Stimulated activated CD4-positive, alpha-beta T cell treated with anti-CD3 and anti-CD28 coated beads, Interleukin-1b, Interleukin-23, amount 100 ng/mL, for 48 hours (primary cell): ENCODE measurements around the gene REPS1.
A peak's percentile ranks its signal among the peaks of the same experiment; 100 is the strongest.
"Not testable (repeated sequence)": the region's sequence is repeated elsewhere in the genome, so short reads cannot be mapped to it uniquely, and the experiment has no call there.

Experiments
- DNase-seq: peaks from one replicate; pipeline ENCODE4 v3.0.0-alpha.2; 2020

The REPS1 gene

DNA sequence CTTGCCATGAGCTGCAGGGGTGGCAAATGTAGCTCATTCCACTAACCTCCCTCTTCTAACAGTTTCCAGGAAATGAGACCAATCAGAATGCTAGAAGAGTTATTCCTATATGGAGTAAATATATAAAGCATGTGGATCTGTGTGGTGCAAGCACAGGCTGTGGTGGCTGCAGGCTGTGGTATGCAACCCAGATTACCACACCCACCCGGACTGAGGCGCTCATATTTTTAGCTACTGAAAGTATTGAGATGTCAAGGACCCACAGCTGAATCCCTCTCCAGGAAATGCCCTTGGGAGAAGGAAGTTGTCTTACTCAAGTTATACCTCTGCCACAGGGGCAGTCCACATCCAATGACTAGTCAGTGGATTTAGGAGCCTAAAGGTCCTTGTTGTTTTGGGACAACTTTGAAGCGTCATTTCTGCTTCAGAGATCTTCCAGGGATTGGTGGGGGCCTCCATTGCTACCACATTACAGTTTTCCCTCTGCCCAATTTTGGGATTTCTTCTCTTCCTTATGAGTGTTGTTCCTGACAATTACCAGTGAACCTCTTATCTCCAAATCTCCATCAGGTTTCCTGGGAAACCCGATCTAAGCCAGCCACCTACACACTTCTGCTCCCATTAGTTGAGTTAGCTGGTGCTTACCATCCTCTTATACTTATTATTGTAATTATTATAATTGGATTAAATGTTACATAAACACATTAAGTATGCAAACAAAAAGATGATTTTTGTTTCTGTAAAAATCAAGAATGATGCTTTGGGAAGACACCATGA, 12.1 kb upstream of the REPS1 start:
- DNase-seq, result no peak

DNA sequence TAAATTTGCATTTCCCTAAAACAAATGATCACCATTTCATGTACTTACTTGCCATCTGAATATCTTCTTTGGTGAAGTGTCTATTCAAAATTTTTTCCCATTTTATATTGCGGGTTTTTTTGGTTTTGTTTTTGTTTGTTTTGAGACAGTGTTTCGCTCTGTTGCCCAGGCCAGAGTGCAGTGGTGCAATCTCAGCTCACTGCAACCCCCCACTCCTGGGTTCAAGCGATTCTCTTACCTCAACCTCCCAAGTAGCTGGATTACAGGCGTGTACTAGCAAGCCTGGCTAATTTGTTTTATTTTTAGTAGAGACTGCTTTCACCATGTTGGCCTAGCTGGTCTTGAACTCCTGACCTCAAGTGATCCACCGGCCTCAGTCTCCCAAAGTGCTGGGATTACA, 9.1 kb upstream of the REPS1 start:
- DNase-seq, result no peak

DNA sequence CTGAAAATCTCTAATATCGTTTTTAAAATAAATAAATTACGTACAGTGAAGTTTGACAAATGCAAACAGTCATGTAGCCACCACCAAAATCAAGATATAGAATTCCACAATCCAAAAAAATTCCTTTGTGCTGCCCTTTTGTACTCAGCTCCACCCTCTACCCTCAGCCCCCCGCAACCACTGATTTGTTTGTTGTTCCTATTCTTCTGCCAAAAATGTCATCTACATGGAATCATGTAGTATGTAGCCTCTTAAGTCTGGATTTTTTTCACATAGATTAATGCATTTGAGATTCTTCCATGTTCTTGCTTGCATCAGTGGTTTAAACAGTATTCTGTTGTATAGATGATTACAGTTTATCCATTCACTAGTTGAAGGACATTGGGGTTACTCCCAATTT, 8.5 kb upstream of the REPS1 start:
- no peak for DNase-seq

DNA sequence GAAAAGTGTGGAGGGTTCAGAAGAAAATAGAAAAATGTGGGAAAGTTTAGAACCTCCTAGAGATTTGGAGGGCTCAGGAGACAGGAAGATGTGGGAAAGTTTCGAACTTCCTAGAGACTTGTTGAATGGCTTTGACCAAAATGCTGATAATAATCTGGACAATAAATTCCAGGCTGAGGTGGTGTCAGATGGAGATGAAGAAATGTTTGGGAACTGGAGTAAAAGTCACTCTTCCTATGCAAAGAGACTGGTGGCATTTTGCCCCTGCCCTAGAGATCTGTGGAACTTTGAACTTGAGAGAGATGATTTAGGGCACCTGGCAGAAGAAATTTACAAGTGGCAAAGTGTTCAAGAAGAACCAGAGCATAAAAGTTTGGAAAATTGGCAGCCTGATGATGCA, 5.4 kb upstream of the REPS1 start:
- DNase-seq, result not testable (repeated sequence)

DNA sequence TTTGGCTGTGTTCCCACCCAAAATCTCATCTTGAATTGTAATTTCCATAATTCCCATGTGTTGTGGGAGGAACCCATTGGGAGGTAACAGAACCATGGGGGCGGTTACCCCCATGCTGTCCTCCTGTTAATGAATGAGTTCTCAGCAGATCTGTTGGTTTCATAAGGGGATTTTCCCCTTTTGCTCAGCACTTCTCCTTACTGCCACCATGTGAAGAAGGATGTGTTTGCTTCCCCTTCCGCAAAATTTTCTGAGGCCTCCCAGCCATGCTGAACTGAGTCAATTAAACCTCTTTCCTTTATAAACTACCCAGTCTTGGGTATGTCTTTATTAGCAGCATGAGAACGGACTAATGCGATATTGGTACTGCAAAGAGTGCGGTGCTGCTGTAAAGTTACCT, 4.9 kb upstream of the REPS1 start:
- DNase-seq, result not testable (repeated sequence)

DNA sequence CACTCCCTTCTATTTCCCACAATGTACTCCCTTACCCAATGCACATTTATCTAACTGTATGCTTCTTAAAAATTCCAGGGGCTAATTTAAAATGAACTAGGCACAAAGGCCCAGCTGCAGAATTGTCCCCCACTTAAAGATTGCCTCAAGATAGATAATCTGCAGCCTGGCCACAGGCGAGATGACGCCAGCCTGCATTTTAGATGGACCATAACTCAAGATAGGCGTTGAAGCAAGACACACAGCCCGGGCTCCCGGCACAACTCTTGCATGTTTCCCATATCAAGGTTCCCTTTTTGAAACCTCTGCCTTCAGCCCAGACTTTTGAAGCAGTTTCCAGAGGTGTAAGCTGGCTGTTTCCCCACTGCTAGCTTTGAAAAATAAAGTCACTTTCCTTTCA, 3.2 kb upstream of the REPS1 start:
- DNase-seq, result no peak

DNA sequence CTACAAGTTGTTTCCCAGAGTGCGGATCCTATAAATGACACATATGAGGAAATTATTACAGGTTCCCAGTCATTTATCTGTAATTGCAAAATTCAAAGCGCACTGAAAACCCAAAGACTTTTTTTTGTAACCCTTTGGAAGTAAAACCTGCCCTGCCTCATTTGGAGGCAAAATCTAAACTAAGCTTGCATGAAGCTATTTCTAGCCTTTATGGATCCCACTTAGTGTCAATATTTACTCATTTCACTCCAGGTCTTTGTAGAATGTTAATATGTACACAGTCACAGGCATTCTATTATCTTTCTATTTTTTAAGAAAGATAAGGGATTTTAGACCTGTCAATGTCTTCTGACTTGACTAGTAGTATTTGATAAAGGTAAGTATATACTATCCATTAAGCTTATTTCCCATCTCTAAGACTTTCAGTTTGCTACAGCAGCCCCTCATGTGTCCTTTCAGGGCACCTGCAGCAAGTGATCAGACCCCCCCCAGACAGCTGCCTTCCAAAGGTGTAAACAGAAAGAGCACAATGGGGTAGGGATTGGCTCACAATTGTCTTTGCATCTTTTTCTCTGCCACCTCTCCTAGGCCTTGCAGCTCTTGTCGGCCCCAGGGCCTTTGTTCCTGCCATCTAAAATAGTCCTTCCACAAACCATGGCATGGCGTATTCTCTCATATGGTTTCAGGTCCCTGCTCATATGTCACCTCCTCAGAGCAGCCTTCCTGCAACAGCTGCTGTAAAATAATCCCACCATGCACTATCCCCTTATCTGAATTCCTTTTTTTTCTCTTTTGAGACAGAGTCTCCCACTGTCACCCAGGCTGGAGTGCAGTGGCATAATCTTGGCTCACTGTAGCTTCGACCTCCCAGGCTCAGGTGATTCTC, 1.3 kb upstream of the REPS1 start:
- no peak for DNase-seq

DNA sequence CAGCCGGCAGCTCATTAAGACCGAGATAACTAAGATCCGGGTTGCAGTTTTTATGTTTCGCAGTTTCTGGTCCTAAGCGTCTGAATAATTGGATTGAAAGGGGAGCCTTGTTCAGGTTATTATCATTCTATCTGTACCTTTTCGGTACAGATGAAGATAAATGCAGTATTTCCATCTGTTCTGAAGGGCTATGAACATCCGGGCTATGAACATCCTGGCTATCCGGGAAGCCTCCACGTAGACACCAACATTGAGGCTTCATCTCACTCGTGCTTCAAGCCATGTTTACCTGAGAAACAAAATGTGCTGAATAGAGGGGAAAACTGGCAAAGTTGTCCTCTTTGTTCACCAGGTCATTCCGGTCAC, 399 bp upstream of the REPS1 start:
- DNase-seq, result no peak

DNA sequence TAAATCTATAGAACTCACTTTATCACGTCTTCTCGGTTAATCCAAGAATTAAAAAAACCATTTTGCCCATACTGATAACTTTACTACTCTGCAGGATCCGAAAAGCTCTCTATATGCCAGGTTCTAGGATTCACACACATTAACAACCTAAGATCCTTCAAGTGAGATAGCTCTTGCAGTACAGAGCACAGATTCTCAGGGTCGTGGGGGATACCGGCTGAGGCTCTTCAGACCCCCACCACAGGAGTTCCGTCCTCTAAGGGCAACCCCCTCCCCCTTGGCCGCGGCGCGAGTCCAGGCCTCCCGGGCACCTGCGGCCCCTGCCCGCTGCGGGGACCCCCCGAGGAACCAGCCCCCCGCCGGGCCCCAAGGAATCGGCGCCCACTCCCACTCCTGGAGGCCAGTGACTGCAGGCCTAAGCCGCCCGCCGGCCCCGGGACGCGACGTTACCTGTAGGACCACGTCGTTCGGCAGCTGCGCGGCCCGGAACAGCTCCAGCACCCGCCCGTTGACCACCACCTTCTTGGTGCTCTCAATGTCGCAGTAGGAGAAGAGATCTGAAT, 892 bp downstream of the REPS1 start:
- no peak for DNase-seq

DNA sequence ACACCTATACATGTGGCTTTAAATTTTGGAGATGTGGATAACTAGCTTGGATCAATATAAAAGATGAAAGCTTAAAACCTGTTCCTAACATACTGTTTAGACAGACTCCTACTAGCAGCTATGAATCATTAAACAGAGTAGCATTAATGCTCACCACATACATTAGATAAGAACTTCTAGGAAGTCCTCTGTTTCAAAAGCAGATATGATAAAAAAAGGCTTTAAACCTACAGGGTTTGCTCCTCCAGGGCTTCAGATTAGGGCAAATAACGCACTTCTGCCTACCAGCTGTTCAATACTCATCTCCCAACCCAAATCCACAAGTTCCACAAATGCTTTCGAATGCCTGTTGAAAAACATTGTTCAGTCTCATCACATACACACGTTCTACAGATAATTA, 1.5 kb downstream of the REPS1 start:
- DNase-seq, result no peak

DNA sequence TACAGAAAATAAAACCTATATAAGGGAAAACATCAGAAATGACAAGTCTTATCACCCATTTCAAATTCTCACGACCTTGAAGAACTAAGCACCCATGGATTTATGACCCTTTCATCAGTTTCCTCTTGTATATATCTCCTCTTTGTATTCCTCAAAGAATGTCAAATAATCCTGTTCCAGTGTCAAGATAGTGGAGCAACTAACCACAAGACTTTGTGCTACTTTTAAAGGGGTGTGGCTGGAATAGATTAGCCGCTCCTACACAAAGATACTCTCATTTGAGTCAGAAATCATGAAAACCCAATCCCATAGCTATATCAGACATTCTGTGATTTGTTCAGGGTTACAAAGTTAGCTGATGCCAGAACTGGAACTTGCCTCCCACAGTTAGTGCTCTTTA, 6.6 kb downstream of the REPS1 start:
- no peak for DNase-seq

DNA sequence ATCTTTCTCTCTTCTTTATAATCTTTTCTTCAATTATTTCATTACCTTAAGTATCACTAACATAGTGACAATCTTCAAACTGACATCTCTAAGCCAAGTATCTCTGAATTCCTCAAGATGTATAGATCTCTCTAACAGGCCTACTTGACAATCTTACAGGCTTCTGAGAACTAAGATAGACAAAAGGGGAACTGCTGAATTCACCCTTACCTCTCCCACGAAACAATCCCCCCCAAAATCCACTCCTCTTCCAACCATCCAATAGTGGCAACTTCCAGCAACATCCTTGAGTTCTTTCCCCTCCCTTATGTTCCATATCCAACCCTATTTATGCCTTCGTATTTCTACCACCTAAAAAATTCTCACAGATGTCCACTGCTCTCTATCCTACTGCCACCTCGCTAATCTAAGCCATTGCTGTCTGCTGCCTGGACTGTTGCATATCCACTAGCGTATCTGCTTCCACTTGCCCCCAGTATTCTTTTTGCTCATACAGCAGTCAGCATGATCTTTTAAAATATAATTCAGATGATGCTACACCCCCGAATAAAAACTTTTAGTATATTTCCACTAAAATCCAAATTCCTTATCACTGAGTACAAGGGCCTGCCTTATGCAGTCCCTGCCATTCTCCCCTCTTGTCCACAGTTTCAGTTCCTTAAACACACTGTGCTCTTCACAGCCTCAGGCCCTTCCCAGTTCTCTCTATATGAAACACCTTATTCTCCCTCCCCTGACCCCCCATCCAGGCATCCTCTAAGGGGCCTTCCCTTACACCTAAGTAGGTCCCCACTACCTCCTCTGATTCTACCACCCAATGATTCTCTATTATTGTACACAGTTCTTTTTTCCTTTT, 8.0 kb downstream of the REPS1 start:
- DNase-seq, result no peak

DNA sequence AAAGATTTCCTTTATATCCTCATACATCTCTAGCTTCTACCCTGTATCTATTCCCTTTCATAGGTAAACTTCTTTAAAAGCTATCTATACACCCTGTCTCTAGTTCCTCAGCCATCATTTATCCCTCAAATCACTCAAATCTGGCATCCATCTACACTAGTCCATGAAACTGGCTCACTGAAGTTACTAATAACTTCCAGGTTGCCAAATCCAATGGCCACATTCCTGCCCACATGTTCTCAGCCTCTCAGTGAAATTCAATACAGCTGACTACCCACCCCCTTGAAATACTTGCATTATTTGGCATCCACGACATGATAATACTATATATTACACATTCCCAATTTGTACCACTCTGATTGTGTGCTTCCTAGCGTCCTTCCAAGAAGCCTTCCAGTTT, 8.7 kb downstream of the REPS1 start:
- no peak for DNase-seq

DNA sequence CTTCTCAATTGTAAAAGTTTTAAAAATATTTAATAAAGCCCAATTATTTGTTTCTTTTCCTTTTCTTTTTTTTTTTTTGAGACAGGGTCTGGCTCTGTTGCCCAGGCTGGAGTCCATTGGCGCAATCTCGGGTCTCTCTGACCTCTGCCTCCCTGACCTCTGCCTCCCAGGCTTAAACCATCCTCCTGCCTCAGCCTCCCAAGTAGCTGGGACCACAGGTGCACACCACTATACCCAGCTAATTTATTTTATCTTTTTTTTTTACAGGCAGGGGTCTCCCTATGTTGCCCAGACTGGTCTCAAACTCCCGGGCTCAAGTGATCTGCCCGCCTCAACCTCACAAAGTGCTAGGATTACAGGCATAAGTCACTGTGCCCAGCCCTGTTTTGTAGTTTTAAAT, 9.8 kb downstream of the REPS1 start:
- DNase-seq, result no peak

DNA sequence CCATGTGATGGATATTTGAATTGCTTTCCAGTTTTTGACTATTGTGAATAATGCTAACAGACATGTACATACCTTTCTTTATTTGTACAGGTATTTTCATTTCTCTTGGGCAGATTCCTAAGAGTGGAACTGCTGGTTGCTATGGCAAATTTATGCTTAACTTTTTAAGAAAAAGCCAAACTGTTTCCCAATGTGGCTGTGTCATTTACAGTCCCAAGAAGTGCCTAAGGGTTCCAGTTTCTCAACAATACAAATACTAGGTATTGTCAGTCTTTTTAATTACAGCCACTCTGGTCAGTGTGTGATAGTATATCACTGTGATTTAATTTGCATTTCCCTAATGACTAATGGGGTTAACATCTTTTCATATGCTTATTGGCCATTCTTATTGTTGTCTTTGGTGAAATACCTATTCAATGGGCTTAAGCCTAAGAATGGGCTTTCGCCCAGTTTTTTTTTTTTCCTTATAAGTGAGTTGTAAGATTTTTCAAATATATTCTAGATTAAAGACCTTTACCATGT, 10.3 kb downstream of the REPS1 start:
- DNase-seq, result no peak

DNA sequence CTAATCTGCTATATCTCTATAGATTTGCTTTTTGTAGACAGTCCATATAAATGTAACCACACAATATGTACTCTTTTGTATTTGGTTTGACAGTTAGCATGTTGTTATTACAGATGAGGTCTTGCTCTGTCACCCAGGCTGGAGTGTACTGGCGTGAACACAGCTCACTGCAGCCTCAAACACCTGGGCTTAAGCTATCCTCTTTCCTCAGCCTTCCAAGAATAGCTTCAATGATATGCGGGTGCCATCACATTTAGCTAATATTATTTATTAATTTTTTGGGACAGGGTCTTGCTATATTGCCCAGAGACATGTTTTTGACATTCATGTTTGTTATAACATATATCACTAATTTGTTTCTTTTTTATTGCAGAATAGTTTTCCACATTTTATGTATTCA, 10.8 kb downstream of the REPS1 start:
- DNase-seq, result no peak

DNA sequence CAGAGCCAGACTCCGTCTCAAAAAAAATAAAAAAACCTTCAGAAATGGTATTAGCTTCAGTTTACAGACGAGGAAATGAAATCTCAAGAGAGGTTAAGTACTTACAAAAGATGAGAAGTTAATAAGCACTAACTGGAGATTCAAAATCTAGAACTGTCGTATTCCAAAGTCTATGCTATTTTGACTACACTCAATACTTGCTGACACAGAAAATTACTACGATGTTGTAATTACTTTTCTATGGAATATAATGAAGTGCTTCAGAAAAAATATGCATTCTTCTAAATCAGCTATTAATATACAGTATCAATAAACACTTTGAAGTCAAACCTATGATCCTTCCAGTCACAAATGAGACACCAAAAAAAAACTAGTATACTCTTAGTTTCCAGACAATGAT, 12.2 kb downstream of the REPS1 start:
- DNase-seq, result no peak

DNA sequence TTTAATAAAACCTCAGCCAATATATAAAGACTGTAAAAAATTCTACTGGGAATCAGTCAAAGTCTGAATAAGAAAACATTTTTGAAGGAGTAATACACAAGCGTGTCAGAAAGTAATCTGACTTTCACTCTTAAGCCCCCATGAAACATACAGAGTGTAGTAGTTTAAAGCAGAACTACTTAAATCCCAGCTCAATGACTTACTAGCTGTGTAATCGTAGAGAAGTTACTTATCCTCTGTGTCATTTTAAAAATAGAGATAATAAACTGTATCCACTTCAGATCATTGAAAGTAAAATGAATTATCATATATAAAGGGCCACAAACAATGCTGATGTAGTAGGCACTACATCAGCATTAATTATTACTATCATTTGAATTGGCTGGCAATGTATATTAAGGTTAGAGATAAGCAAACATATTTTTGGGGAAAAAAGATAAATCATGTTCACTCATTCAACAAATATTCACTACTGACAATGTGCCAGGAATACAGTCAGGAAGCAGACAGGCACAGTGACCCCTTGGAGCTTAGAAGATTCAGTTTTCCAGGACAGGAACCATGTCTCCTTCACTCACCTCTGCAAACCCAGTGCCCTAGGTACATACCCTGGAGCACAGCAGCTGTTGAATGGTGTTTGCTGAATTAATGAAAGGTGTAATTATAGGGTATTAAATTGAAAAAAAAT, 14.4 kb downstream of the REPS1 start:
- no peak for DNase-seq

DNA sequence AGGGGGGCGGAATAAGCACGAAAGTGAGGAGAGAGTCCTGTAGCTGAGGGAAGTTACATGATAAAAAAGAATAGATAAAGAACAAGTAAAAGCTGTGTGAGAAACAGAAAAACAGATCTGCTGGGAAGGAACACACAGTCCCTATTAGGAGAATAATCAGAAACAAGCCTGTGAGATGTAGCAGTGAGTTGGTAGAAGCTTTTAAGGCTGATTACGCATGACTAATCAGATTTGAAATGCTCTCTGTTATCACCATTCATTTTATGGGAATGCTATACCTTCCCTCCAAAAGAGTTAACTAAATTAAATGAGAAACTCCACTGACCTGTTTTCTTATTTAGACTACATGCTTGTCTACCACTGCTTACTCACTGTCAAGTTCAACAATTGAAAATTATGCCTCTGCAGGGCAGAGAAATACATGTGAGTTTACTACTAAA, 15.8 kb downstream of the REPS1 start:
- DNase-seq, result no peak

DNA sequence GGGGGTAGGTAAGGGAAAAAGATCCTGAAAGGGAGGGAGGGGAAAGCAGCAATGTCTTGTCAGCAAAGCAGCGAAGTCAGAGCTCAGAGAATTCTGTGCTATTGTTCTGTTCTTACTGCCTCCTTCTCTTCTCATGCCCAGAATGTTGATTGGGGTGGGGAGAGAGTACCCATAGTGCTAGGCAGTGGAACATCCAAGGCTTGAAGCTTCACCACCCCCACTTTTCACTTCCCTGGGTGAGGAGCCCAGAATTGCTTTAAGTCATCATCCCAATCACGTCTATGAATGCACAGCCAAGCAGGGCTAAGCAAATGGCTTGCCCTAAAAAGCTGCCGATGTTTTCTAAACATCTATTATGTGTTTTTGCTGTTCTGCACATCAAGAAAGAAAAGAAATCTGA, 16.5 kb downstream of the REPS1 start:
- DNase-seq, result no peak

DNA sequence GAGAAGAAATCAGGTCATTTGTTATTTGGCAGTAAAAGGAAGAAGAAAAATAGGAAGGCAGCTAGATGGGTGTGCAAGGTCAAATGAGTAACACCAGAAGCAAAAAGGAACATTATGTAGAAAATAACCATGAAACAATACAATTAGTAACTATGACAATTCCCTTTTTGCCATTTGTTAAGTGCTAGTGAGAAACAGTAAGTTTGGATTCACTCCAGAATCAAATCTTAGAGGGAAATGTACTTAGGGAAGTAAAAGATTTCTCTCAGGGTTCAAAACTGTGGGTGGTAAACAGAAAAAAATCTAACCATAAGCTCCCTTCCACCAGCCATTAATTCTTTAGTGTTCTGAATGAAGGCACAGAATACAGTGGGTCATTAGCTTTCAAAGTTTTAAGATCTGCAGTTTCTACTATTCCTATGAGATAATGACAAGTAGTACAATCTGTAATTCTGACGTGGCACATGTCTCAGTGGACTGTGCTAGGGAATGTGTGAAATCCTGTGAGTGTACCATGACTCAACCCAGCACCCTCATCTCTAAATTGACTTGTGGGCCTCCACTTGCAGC, 17.1 kb downstream of the REPS1 start:
- peak; percentile 36 for DNase-seq

DNA sequence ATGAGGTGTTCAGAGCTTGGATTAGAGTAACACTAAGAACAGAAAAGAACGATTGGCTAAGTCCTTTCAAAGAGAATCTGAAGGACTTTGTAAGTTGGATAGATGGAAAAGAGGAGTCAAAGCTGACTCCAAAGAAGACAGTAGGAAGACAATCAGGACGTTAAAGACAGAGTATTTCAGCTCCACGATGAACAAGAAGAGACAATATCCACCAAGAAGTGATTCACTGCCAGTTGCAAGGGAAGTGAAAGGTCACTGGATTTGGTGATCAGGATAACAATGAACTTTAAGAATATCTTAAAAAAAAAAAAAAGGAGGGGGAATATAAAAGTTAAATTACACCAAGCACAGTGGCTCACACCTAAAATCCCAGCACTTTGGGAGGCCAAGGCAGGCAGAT, 17.9 kb downstream of the REPS1 start:
- DNase-seq, result no peak
